ENCODE results near the gene MAN1A2. TPM values are rescaled to one million over a fixed set of nuclear protein-coding genes. Genes with fewer than 3 reads are reported as not detected.
A peak's percentile ranks its signal among the peaks of the same experiment; 100 is the strongest.

MAN1A2 gene
- total and polyA plus RNA-seq, 2 experiments from 2014 or later: 20.6 to 30.0 TPM

- no peak overlapping the region for H3K4me3 ChIP-seq
- H3K27ac ChIP-seq: no peak overlapping the region
- no peaks in the 10 kb centered on the region for H3K9me3 ChIP-seq (ENCODE audit: low read depth)
- H3K27me3 ChIP-seq: no peaks in the 10 kb centered on the region
- peaks cover 4% of the 10 kb centered on the region for H3K4me1 ChIP-seq (ENCODE audit: low read depth)
- DNase-seq (ENCODE audit: low read depth in 1 of 2, low spot score in 1 of 2): peak in 1 of 2 donors; percentile 65
- no peak for TF ChIP-seq CTCF (IDR thresholded peaks at IDR 0.05; ENCODE audit: low read depth, low read length)
- no peaks in the 10 kb centered on the region for H3K36me3 ChIP-seq
Observed at GRCh38 chr1:117541003-117541402, 173.8 kb downstream of the MAN1A2 start.

- Histone ChIP-seq H3K4me1 (ENCODE audit: low read depth) (peaks cover 4% of the 10 kb centered on the region), H3K9me3 (ENCODE audit: low read depth) (no peaks in the 10 kb centered on the region), H3K36me3 (no peaks in the 10 kb centered on the region), H3K27ac (no peak overlapping the region), H3K27me3 (no peaks in the 10 kb centered on the region), H3K4me3 (no peak overlapping the region)
- no peak for TF ChIP-seq CTCF (IDR thresholded peaks at IDR 0.05; ENCODE audit: low read depth, low read length)
- DNase-seq (ENCODE audit: low read depth in 1 of 2, low spot score in 1 of 2): no peak
Observed at GRCh38 chr1:117541585-117541984, 174.3 kb downstream of the MAN1A2 start.

- Histone ChIP-seq H3K36me3 (no peaks in the 10 kb centered on the region), H3K27me3 (no peaks in the 10 kb centered on the region), H3K4me1 (ENCODE audit: low read depth) (peaks cover 13% of the 10 kb centered on the region), H3K27ac (no peak overlapping the region), H3K9me3 (ENCODE audit: low read depth) (no peaks in the 10 kb centered on the region), H3K4me3 (no peak overlapping the region)
- no peak for DNase-seq (ENCODE audit: low read depth in 1 of 2, low spot score in 1 of 2)
- TF ChIP-seq CTCF (IDR thresholded peaks at IDR 0.05; ENCODE audit: low read depth, low read length): no peak
Observed at GRCh38 chr1:117544509-117545109, 177.4 kb downstream of the MAN1A2 start.

- H3K27me3 ChIP-seq: no peaks in the 10 kb centered on the region
- TF ChIP-seq CTCF (IDR thresholded peaks at IDR 0.05; ENCODE audit: low read depth, low read length): no peak
Observed at GRCh38 chr1:117546467-117546866, 179.2 kb downstream of the MAN1A2 start.

GRCh38 chr1:117553471-117553870, 186.2 kb downstream of the MAN1A2 start:
- H3K4me1 ChIP-seq (ENCODE audit: low read depth): no peaks in the 10 kb centered on the region

More at GRCh38 chr1:117546467-117546866, 179.2 kb downstream of the MAN1A2 start:
- no peaks in the 10 kb centered on the region for H3K36me3 ChIP-seq
- H3K9me3 ChIP-seq (ENCODE audit: low read depth): no peaks in the 10 kb centered on the region
- H3K27ac ChIP-seq: no peak overlapping the region
- H3K4me3 ChIP-seq: no peak overlapping the region
- H3K4me1 ChIP-seq (ENCODE audit: low read depth): peaks cover 13% of the 10 kb centered on the region
- no peak for DNase-seq (ENCODE audit: low read depth in 1 of 2, low spot score in 1 of 2)

More at GRCh38 chr1:117553471-117553870, 186.2 kb downstream of the MAN1A2 start:
- Histone ChIP-seq H3K9me3 (ENCODE audit: low read depth) (no peaks in the 10 kb centered on the region), H3K4me3 (no peak overlapping the region), H3K27ac (no peak overlapping the region), H3K36me3 (no peaks in the 10 kb centered on the region), H3K27me3 (no peaks in the 10 kb centered on the region)
- TF ChIP-seq CTCF (IDR thresholded peaks at IDR 0.05; ENCODE audit: low read depth, low read length): no peak
- no peak for DNase-seq (ENCODE audit: low read depth in 1 of 2, low spot score in 1 of 2)

Measured in cardiac muscle cell (in vitro differentiated cells and primary cell).